HG02885 (cell line): ENCODE measurements around the gene SCN7A.
A peak's percentile ranks its signal among the peaks of the same experiment; 100 is the strongest.

Experiments used
- ATAC-seq: cut with Tn5 transposase; IDR thresholded peaks from one replicate; pipeline ENCODE4 v1.9.1; 2021; ENCODE audit warnings: mild to moderate bottlenecking; ENCODE audit not compliant: unreplicated experiment, poor library complexity

Gene SCN7A

GRCh38 chr2:166406374-166406773 is 87.7 kb downstream of the SCN7A start:
- no peak for ATAC-seq

DNA sequence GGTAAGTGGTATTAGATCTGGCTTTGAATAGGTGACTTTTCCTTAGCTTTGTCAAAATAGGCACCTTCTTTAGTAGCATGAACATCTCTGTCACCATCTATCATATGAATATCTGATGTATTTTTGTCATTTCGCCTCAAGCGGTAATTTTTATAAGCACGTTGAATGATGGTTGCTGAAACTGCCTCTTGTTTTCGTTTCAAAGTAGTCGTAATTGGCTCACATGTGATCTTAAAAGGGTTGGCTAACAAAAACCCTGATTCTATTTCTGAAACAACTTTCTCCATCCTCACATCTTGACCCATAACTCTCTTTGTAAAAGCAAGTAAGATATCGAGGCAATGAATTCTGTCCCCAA is 88.5 kb downstream of the SCN7A start:
- no peak for ATAC-seq

GRCh38 chr2:166404831-166405568 is 89.0 kb downstream of the SCN7A start:
- no peak for ATAC-seq

DNA sequence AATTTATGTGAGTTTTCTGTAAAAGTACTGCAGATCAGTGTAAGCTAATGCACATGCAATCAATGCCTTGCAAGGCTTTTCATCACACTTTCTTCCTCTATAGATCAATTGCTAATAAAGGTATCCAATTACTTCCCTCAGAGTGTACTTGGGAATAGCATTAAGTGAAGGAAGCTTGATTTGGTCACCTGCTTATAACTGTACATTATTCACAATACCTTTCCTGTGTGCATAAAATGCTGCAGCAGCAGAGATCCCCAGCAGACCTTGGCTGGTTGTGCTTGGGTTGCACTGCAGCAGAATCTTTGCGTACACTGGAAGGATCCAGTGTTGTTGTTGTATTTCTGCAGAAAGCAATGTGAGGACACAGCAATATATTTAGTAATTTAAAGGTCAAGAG is 99.8 kb downstream of the SCN7A start:
- ATAC-seq, result no peak

GRCh38 chr2:166393008-166393407 is 101.0 kb downstream of the SCN7A start:
- ATAC-seq, result no peak

DNA sequence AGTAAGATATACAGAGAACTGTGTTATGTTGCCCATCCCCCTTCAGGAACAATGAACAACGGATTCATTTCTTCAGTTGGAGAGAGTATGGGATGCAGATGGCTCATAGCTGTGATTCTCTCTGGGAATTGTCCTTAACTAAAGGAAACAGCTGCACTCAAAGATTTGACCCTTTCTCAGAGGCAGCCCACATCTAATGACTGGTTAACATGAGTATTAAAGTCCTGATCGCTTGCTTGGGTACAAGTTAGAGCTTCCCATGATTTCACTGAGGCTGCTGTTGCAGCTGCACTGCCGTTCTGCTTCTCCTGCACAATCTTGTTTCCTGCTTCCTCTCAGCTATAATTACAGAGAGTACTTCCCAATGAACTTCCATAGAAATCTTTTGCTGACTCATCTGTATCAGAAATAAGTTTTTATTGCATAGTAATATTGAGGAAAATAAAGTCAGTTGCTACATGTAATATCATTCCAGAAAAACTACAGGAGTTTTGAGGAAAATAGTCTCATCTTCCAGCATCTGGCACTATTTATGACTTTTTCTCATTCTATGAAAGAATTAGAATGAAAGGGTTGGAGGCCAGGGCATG is 105.5 kb downstream of the SCN7A start:
- no peak for ATAC-seq

DNA sequence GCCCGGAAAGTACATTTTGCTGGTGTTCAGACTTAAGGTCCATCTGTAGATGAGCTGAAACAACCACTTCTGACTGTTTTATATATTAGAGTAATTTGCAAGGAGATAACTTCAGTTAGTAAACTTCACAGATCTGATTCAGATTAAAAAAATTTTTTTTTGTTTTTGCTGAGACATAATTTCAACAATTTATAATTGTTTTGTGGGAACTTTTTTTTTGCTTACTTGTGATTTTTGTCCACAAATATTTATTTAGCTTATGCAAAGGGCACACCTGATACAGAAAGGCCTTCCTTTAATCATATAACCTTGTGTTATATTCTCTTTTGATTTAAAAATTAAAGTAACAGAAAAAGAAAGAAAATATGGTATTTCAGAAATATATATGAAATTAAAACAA is 108.7 kb downstream of the SCN7A start:
- ATAC-seq, result no peak

GRCh38 chr2:166384774-166385173 is 109.3 kb downstream of the SCN7A start:
- ATAC-seq, result peak; percentile 45

DNA sequence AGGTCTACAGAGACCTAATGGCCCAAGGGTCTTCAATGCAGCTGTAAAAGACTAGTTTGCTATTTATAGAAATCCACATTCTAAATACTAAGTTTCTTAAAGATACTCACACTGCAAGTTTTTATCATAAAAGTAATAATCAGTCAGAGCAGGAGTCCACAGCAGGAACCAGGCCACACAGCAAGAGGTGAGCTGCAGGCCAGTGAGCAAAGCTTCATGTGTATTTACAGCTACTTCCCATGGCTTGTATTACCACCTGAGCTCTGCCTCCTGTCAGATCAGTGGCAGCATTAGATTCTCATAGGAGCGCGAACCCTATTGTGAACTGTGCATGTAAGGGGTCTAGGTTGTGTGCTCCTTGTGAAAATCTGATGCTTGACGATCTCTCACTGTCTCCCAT is 111.6 kb downstream of the SCN7A start:
- no peak for ATAC-seq

DNA sequence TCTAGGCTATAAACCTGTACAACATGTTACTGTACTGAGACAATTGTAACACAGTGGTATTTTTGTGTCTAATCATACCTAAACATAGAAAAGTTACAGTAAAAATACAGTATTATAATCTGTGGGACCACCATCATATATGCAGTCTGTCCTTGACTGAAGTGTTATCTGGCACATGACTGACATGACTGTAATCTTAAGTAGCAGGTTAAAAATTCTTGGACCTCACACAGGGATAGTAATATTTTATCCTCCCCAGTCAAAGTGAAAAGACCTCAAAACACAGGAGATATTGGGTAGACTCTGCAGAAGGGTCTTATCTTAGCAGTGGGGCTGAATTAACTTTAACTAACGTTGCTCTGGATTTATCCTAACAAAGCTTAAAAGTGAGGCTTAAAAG is 113.4 kb downstream of the SCN7A start:
- ATAC-seq, result no peak

DNA sequence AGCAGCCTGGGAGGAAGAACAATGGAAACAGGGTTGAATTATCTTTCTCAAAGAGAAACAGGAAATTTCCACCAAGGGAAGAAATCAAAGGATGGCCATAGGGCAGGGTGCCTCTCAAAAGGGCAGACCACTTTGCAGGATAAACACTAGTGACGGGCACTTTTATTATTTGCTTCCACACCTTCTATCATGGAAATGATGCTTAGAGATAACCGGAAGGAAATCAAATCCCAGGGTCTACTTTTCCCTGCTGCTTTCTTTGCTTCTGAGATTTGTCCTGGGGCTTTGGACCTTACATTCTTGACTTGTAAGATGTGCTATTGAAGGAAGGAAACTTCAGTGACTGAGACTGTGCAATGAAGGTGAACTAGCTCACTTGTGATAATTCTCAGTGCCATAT is 117.2 kb downstream of the SCN7A start:
- no peak for ATAC-seq

GRCh38 chr2:166376488-166376828 is 117.6 kb downstream of the SCN7A start:
- ATAC-seq, result no peak

DNA sequence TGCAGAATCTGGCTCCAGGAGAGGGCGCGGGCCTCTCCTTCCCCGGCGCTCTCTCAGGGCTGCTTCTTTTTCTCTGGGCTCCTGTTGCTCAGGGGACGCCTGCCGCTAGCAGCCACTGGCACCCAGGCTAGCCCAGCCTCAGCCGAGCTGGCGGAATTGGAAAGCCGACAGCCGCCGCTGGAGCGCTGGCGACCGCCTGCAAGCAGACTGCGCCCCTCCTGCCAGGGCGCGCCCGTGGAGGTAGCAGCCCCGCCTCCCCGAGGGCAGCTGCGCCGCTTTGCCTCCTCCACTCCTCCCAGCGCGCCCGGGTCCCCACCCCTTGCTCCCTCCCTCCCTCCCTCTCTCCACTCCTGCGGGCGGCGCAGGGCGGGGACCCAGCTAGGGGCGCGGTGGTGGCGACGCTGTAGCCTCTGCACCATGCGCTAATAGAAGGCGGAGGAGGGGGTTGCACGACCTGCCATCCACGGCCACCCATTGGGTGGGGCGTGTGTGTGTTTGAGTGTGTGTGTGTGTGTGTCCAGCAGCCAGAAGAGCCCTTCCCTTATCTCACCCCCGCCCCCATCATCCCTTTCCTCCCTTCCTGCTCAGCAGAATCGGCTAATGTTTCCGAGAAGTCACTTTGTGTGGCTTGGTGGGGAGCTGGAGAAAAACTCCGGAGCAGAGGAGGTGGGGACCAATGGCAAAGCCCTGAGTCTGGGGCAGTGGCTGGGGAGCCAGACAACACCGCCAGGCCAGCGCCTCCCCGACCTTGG is 118.1 kb downstream of the SCN7A start, which contains the start of gene SCN9A:
SCN9A (minus strand) TSS at position 209 of the 752 bp plus-strand sequence. CDS start 64,188 bp downstream, outside the sequence.
- ATAC-seq, result peak; percentile 64

- ATAC-seq, result peak; percentile 31
Observed at GRCh38 chr2:166375195-166375735, 118.8 kb downstream of the SCN7A start.

DNA sequence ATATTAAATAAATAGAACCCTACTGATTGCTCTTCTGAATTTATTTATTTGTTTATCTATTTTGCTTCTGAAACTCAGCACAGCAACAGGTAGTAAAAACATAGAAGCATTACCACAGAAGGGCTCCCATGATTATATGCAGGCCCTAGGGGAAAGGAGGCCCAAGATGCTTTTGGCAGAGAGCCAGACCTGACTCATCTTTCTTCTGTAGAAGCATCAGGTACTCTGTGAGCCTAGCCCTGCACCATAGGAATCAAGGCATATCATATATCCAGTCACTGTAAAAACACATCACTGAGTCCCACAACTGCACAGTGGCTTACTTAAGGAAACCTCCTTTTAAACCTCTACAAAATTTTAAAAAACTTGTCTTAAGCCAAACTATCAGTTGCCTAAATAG is 120.1 kb downstream of the SCN7A start:
- no peak for ATAC-seq

DNA sequence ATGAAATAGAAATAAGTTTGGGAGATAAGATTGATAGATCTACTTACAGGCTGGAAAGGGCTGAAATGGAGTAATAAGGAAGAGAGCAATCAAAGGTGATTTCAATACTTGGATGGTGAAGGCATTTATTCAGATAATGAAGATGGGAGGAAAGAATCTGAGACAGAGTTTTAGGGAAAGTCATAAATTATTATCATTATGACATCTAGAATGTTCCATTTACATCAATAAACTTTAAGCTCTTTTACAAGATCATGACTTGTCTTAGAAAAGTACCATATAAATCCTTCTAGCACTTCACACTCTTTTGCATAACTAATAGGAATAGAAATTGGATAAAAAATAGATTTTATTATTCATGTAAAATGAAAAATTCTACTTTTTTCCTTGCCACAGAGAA is 120.5 kb downstream of the SCN7A start:
- no peak for ATAC-seq

GRCh38 chr2:166373105-166373504 is 120.9 kb downstream of the SCN7A start:
- ATAC-seq, result no peak

DNA sequence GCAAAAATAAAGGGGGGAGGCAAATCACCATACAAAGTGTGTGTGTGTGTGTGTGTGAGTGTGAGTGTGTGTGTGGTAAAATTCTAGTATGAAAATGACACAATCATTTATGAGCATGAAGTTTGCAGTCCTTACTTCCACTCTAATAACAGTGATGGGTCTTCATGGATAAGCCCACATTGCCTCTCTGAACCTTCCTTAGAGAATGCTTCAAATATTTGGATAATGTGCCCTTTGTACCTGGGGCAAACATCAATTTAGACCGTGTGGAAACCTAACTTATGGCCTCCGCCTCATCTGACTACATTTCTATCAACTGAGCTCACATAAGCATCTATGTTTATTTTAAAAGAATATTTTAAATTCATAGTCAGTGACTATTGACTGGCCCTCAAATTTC is 122.0 kb downstream of the SCN7A start:
- ATAC-seq, result no peak

DNA sequence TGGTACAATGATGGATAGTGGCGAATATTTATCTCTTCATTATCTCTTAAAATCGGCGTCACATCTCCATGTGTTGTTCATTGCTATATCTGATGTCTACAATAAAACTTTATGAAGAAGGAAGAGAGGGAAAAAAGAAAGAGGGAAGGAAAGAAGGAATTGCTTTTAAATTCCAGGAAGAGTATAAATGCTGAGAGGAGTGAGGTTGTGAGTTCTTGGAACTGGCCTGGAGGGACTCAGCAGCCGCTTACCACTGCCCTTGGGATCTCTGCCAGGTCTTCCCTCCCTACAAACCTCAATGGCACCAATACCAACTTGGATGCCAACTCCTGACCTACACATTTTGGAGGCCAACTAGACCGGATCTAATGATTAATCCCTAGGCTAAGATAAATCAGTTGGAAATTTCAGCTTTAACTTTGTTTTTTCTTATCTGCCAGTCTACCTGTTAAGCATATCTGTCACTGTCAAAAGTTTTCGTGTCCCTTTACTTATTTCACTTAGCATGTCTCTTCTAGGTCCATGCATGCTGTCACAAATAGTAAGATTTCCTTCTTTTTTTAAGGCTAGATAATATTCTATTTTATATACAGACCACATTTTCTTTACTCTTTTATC is 128.1 kb downstream of the SCN7A start:
- ATAC-seq, result no peak

DNA sequence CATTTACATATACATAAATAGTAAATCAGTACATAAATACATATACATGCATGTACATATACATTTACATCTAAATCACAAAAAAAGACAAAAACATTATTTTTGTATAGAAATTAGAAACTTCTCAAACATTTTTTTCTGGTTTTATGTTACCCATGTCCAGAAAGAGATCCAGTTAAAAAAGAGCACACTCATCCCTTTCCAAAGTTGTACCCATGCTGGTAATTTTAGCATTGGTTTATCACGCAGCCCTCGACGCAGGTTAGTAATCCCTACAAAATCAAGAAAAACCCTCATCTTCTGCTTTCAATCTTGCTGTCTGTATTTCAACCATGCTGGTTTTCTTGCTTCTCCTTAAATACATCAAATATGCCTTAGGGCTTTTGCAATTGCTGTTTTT is 128.8 kb downstream of the SCN7A start:
- no peak for ATAC-seq
